ENCODE data around the gene ZNF263. TPM values are rescaled to one million over a fixed set of nuclear protein-coding genes. Genes with fewer than 3 reads are reported as not detected.

Gene ZNF263
- total and polyA plus RNA-seq, 2 of the 13 experiments (the other 11 are each of a cell fraction or from before 2014, with no cell fraction given) = 10.2 to 41.2 TPM

GRCh38 chr16:3282730-3283542, at the start of gene ZNF263 (continued):
- TF ChIP-seq UBTF (CRISPR knock-in tag; IDR thresholded peaks at IDR 0.05) = peak; percentile 50
- TF ChIP-seq ZNF558 (CRISPR knock-in tag; IDR thresholded peaks at IDR 0.05; ENCODE audit: borderline replicate concordance) = no peak; the same call in 1 of the 2 replicates
- 0 out of 2 replicates have a peak, but pooled peaks have one; percentile 66 for TF ChIP-seq ZNF773 (CRISPR knock-in tag; IDR thresholded peaks at IDR 0.05; ENCODE audit: borderline replicate concordance)
- peak; percentile 59; the same call in 1 of the 2 replicates for TF ChIP-seq SUZ12 (IDR thresholded peaks at IDR 0.05; ENCODE audit: low read depth, low read length)
- TF ChIP-seq, protein P1, sequence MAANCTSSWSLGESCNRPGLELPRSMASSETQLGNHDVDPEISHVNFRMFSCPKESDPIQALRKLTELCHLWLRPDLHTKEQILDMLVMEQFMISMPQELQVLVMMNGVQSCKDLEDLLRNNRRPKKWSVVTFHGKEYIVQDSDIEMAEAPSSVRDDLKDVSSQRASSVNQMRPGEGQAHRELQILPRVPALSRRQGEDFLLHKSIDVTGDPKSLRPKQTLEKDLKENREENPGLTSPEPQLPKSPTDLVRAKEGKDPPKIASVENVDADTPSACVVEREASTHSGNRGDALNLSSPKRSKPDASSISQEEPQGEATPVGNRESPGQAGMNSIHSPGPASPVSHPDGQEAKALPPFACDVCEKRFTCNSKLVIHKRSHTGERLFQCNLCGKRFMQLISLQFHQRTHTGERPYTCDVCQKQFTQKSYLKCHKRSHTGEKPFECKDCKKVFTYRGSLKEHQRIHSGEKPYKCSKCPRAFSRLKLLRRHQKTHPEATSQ (CRISPR knock-in tag; IDR thresholded peaks at IDR 0.05; ENCODE audit: borderline replicate concordance) = no peak; the same call in 1 of the 2 replicates
- TF ChIP-seq TCF7L2 (IDR thresholded peaks at IDR 0.05; ENCODE audit: low read depth, low read length) = no peak
- TF ChIP-seq KDM2A (CRISPR knock-in tag; IDR thresholded peaks at IDR 0.05; ENCODE audit: borderline replicate concordance, low read depth) = peak; percentile 87
- TF ChIP-seq AGO1 (IDR thresholded peaks at IDR 0.05; ENCODE audit: low read depth, low read length, poor library complexity, severe bottlenecking) = peak; percentile 33
- peak; percentile 68 for TF ChIP-seq POLR2AphosphoS5 (IDR thresholded peaks at IDR 0.05; ENCODE audit: low read depth, low read length)
- TF ChIP-seq ELF4 (CRISPR knock-in tag; IDR thresholded peaks at IDR 0.05; ENCODE audit: borderline replicate concordance) = 0 out of 2 replicates have a peak, but pooled peaks have one; percentile 57
- peak; percentile 16; the same call in 1 of the 2 replicates for TF ChIP-seq CTCF (CRISPR knock-in tag; IDR thresholded peaks at IDR 0.05)
- TF ChIP-seq MEIS1 (CRISPR knock-in tag; IDR thresholded peaks at IDR 0.05; ENCODE audit: borderline replicate concordance) = peak; percentile 87
- peak; percentile 21 for TF ChIP-seq TARDBP (CRISPR knock-in tag; IDR thresholded peaks at IDR 0.05)
- no peak for TF ChIP-seq DNMT1 (CRISPR knock-in tag; IDR thresholded peaks at IDR 0.05)
- no peak; the same call in 1 of the 2 replicates for TF ChIP-seq ZNF124 (CRISPR knock-in tag; IDR thresholded peaks at IDR 0.05)
- TF ChIP-seq HCFC1 (IDR thresholded peaks at IDR 0.05; ENCODE audit: low read depth, low read length) = peak; percentile 84
- 0 out of 2 replicates have a peak, but pooled peaks have one; percentile 43 for TF ChIP-seq ZNF253 (CRISPR knock-in tag; IDR thresholded peaks at IDR 0.05; ENCODE audit: borderline replicate concordance)
- TF ChIP-seq NFYC (CRISPR knock-in tag; IDR thresholded peaks at IDR 0.05) = peak; percentile 80
- peak; percentile 24; the same call in 1 of the 2 replicates for TF ChIP-seq MTA1 (CRISPR knock-in tag; IDR thresholded peaks at IDR 0.05; ENCODE audit: borderline replicate concordance)
- TF ChIP-seq ZNF335 (CRISPR knock-in tag; IDR thresholded peaks at IDR 0.05) = peak; percentile 67; the same call in 1 of the 2 replicates
- peak; percentile 64 for TF ChIP-seq MXD4 (CRISPR knock-in tag; IDR thresholded peaks at IDR 0.05)
- no peak for TF ChIP-seq RORA (CRISPR knock-in tag; IDR thresholded peaks at IDR 0.05)
- TF ChIP-seq TAF1 (CRISPR knock-in tag; IDR thresholded peaks at IDR 0.05) = peak; percentile 79
- TF ChIP-seq MED1 (CRISPR knock-in tag; IDR thresholded peaks at IDR 0.05) = peak; percentile 70; the same call in 1 of the 2 replicates
- TF ChIP-seq AGO2 (optimal IDR thresholded peaks at IDR 0.05; ENCODE audit: low read depth, low read length) = peak; percentile 86

Data from HepG2 (cell line).